ENCODE measurements around the gene KRTAP10-6. TPM values are rescaled to one million over a fixed set of nuclear protein-coding genes. Genes with fewer than 3 reads are reported as not detected.

KRTAP10-6 gene, protein sequence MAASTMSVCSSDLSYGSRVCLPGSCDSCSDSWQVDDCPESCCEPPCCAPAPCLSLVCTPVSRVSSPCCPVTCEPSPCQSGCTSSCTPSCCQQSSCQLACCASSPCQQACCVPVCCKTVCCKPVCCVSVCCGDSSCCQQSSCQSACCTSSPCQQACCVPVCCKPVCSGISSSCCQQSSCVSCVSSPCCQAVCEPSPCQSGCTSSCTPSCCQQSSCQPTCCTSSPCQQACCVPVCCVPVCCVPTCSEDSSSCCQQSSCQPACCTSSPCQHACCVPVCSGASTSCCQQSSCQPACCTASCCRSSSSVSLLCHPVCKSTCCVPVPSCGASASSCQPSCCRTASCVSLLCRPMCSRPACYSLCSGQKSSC
- polyA plus RNA-seq (2012; rRNA removed), result not detected in 2 replicates
- polyA plus RNA-seq (2012; cell fraction: cytosol; rRNA removed), result not detected in 2 replicates
- polyA plus RNA-seq (2012; cell fraction: nucleus; rRNA removed), result not detected in 2 replicates

DNA sequence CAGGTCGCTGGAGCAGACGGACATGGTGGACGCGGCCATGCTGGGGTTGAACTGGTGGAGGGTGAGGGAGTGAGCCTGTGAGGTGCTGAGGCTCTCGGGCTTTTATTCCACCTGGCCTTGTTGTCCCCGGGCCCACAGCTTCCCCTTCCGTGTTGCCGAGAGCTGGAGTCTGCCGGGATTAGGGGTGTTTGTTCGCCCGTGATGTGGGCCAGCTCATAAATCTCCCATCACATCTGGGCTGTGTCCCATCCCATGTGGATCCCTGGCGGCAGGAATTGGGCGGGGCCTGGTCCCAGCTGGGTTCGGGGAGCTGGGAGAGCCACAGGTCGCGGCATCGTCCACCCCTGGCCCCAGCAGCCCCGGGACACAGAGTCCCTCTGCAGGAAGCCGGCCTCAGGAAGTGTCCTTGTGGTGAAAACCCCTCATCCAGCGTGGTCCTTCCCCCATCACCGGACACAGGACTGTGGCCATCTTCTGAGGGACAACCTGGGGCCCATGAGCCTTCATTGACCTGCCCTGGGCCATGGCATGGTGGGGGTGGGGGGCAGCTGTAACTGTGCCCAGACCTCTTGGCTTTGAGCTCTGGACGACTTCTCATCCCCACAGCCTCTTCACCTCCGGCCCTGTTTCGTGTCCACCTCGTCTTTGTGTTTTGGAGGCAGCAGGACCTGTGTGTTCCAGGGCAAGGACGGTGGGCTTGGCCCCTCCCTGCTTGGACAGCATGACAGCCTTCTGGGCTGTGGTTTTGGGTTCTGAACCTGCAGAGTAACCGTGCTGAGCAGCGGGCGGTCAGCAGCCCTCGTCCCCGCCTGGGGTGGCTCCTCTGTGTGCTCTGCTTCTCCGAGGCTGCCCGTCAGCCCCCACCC is at the start of gene KRTAP10-6:
TSS of gene KRTAP10-6 (minus strand) at position 60 of the 866 bp plus-strand sequence. CDS start at position 39, 21 bp downstream.
- ChIA-PET CTCF (no interaction called here), POLR2A (interaction anchor here (0.6 kb wide), 1 partner anchor 507 kb away, joined by 3 read pairs; no protein-coding TSS in a partner anchor)
- Histone ChIP-seq H3F3A (replicated peaks; ENCODE audit: insufficient read depth) (no peaks in the 10 kb centered on the region), H3K4me1 (ENCODE audit: control insufficient read depth in 1 of 2, insufficient read depth in 2 of 2, low read depth in 1 of 2, low read length in 1 of 2) (peaks cover 0 to 2% of the 10 kb centered on the region in 2 experiments; a peak in 1 of 4 replicates), H3K4me3 (ENCODE audit: low read depth in 2 of 2, low read length in 1 of 2) (no peak within 1 kb of the TSS), H3K4me2 (no peak within 1 kb of the TSS), H3K27me3 (ENCODE audit: insufficient read depth) (peaks cover 8% of the 10 kb centered on the region; the same call in 1 of the 2 replicates), H4K20me1 (ENCODE audit: insufficient read depth) (no peaks in the 10 kb centered on the region), H3K9ac (no peak within 1 kb of the TSS), H3K36me3 (replicated peaks in 1 of 2; ENCODE audit: control insufficient read depth in 1 of 2, insufficient read depth in 2 of 2, low read length in 1 of 2) (no peaks in the 10 kb centered on the region), H3K79me2 (ENCODE audit: insufficient read depth) (no peaks in the 10 kb centered on the region), H3K27ac (ENCODE audit: low read depth in 2 of 2, low read length in 1 of 2) (no peak within 1 kb of the TSS), H2AFZ (ENCODE audit: low read depth) (no peak within 1 kb of the TSS), H3K9me2 (no peaks in the 10 kb centered on the region), H3K9me3 (no peaks in the 10 kb centered on the region)
- no peak for DNase-seq
- TF ChIP-seq CHD2 (IDR thresholded peaks at IDR 0.05; ENCODE audit: low read length, partially characterized antibody) (no peak), MEF2A (IDR thresholded peaks at IDR 0.05; ENCODE audit: borderline replicate concordance, low read depth) (no peak), TAF1 (IDR thresholded peaks at IDR 0.05; ENCODE audit: borderline replicate concordance, low read depth, low read length) (no peak), GABPA (IDR thresholded peaks at IDR 0.05; ENCODE audit: low read depth) (no peak), MXI1 (IDR thresholded peaks at IDR 0.05; ENCODE audit: low read depth, low read length) (no peak), FOSL2 (IDR thresholded peaks at IDR 0.05; ENCODE audit: borderline replicate concordance, low read depth) (no peak), TCF12 (IDR thresholded peaks at IDR 0.05) (no peak), RXRA (IDR thresholded peaks at IDR 0.05; ENCODE audit: borderline replicate concordance, low read depth) (no peak), GATA2 (CRISPR knock-in tag; IDR thresholded peaks at IDR 0.05) (no peak), JUND (IDR thresholded peaks at IDR 0.05) (no peak), EP300 (IDR thresholded peaks at IDR 0.05; ENCODE audit: borderline replicate concordance in 1 of 2, low read depth in 1 of 2, low read length in 1 of 2) (no peak), YY1 (IDR thresholded peaks at IDR 0.05; ENCODE audit: low read depth) (no peak), SMC3 (IDR thresholded peaks at IDR 0.05; ENCODE audit: low read depth, low read length) (no peak), POLR2AphosphoS5 (IDR thresholded peaks at IDR 0.05; ENCODE audit: low read depth, low read length) (no peak), RFX5 (IDR thresholded peaks at IDR 0.05; ENCODE audit: low read length) (no peak)
- TF ChIP-seq, protein P1, sequence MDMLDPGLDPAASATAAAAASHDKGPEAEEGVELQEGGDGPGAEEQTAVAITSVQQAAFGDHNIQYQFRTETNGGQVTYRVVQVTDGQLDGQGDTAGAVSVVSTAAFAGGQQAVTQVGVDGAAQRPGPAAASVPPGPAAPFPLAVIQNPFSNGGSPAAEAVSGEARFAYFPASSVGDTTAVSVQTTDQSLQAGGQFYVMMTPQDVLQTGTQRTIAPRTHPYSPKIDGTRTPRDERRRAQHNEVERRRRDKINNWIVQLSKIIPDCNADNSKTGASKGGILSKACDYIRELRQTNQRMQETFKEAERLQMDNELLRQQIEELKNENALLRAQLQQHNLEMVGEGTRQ (IDR thresholded peaks at IDR 0.05; ENCODE audit: borderline replicate concordance, low read depth, low read length), result no peak
- 81% methylated on average over 7 of the region's 33 CpGs for WGBS (ENCODE audit: low lambda C conversion rate)
